Fibroblast of skin of left quadriceps (primary cell): ENCODE measurements around the gene NME5.
A peak's percentile ranks its signal among the peaks of the same experiment; 100 is the strongest.
"Not testable (repeated sequence)": the region's sequence is repeated elsewhere in the genome, so short reads cannot be mapped to it uniquely, and the experiment has no call there.

Experiments
- DNase-seq, 2 experiments: peaks; one replicate each; pipeline ENCODE4 v3.0.0-alpha.2; 2013; ENCODE audit warnings: low read depth in 2 of 2

NME5 gene

GRCh38 chr5:138078006-138078643, 61.1 kb downstream of the NME5 start:
- DNase-seq: no peak

- DNase-seq: peak; percentile 18 to 29
Measured at GRCh38 chr5:138077064-138077696, 62.0 kb downstream of the NME5 start.

GRCh38 chr5:138070026-138070425, 69.2 kb downstream of the NME5 start:
- DNase-seq: not testable (repeated sequence)

GRCh38 chr5:138068742-138069600, 70.3 kb downstream of the NME5 start:
- peak; percentile 35 to 48 for DNase-seq

GRCh38 chr5:138067945-138068344, 71.3 kb downstream of the NME5 start:
- DNase-seq: no peak
